ENCODE results near the gene RFX3. TPM values are rescaled to one million over a fixed set of nuclear protein-coding genes. Genes with fewer than 3 reads are reported as not detected.

The RFX3 gene
- total RNA-seq, 6 donors from 2014 or later = 7.3 to 32.0 (median 19.9) TPM

- ATAC-seq (ENCODE audit: low FRiP score in 2 of 2) (peak in 1 of 2 donors; percentile 67), DNase-seq (no peak)
- WGBS, 2 donors = 74 to 79% methylated on average over 2 of the region's 2 CpGs
Measured at GRCh38 chr9:3398232-3398648, 127.6 kb downstream of the RFX3 start.

GRCh38 chr9:3397766-3398165 is 128.0 kb downstream of the RFX3 start:
- 74 to 86% methylated on average over 2 of the region's 2 CpGs for WGBS, 2 donors
- Histone ChIP-seq H3K27ac (peak overlapping the region in 2 of 4 donors; percentile 4 to 42), H3K36me3 (peaks cover 0 to 4% (median 0%) of the 10 kb centered on the region in 4 donors), H3K4me1 (no peaks in the 10 kb centered on the region), H3K9me3 (no peaks in the 10 kb centered on the region), H3K4me3 (no peak overlapping the region), H3K27me3 (no peaks in the 10 kb centered on the region)
- no peak for DNase-seq
- no peak for TF ChIP-seq POLR2AphosphoS5 (IDR thresholded peaks at IDR 0.05)
- no peak for TF ChIP-seq CTCF (IDR thresholded peaks at IDR 0.05)
- ATAC-seq (ENCODE audit: low FRiP score in 2 of 2) = peak in 1 of 2 donors; percentile 41

More at GRCh38 chr9:3398232-3398648, 127.6 kb downstream of the RFX3 start:
- Histone ChIP-seq H3K4me3 (no peak overlapping the region), H3K4me1 (no peaks in the 10 kb centered on the region), H3K9me3 (no peaks in the 10 kb centered on the region), H3K27me3 (no peaks in the 10 kb centered on the region), H3K27ac (peak overlapping the region in 2 of 4 donors; percentile 4 to 42), H3K36me3 (peaks cover 0 to 4% (median 0%) of the 10 kb centered on the region in 4 donors)
- TF ChIP-seq POLR2A (IDR thresholded peaks at IDR 0.05) (no peak), POLR2AphosphoS5 (IDR thresholded peaks at IDR 0.05) (no peak), EP300 (IDR thresholded peaks at IDR 0.05) (no peak), CTCF (IDR thresholded peaks at IDR 0.05) (no peak)

GRCh38 chr9:3391414-3391813 is 134.4 kb downstream of the RFX3 start:
- WGBS, 2 donors = 90 to 93% methylated on average over 2 of the region's 2 CpGs
- Histone ChIP-seq H3K36me3 (peaks cover 0 to 4% (median 0%) of the 10 kb centered on the region in 4 donors), H3K9me3 (no peaks in the 10 kb centered on the region), H3K27ac (no peak overlapping the region), H3K4me3 (no peak overlapping the region), H3K27me3 (no peaks in the 10 kb centered on the region), H3K4me1 (no peaks in the 10 kb centered on the region)
- TF ChIP-seq POLR2A (IDR thresholded peaks at IDR 0.05) (no peak), EP300 (IDR thresholded peaks at IDR 0.05) (no peak), CTCF (IDR thresholded peaks at IDR 0.05) (no peak), POLR2AphosphoS5 (IDR thresholded peaks at IDR 0.05) (no peak)
- ATAC-seq (ENCODE audit: low FRiP score in 2 of 2) = no peak
- no peak for DNase-seq

- Histone ChIP-seq H3K4me3 (no peak overlapping the region), H3K36me3 (no peaks in the 10 kb centered on the region), H3K27me3 (no peaks in the 10 kb centered on the region), H3K9me3 (no peaks in the 10 kb centered on the region), H3K4me1 (no peaks in the 10 kb centered on the region), H3K27ac (no peak overlapping the region)
- WGBS, 2 donors = 80 to 94% methylated on average over 1 of the region's 1 CpG
- TF ChIP-seq POLR2AphosphoS5 (IDR thresholded peaks at IDR 0.05) (no peak), POLR2A (IDR thresholded peaks at IDR 0.05) (no peak), EP300 (IDR thresholded peaks at IDR 0.05) (no peak), CTCF (IDR thresholded peaks at IDR 0.05) (no peak)
- DNase-seq (no peak), ATAC-seq (ENCODE audit: low FRiP score in 2 of 2) (no peak)
Measured at GRCh38 chr9:3386753-3387152, 139.0 kb downstream of the RFX3 start.

- Histone ChIP-seq H3K27me3 (no peaks in the 10 kb centered on the region), H3K4me3 (no peak overlapping the region), H3K27ac (no peak overlapping the region), H3K4me1 (no peaks in the 10 kb centered on the region), H3K9me3 (no peaks in the 10 kb centered on the region), H3K36me3 (no peaks in the 10 kb centered on the region)
- DNase-seq (no peak), ATAC-seq (ENCODE audit: low FRiP score in 2 of 2) (no peak)
- TF ChIP-seq CTCF (IDR thresholded peaks at IDR 0.05) (no peak), POLR2A (IDR thresholded peaks at IDR 0.05) (no peak), EP300 (IDR thresholded peaks at IDR 0.05) (no peak), POLR2AphosphoS5 (IDR thresholded peaks at IDR 0.05) (no peak)
- 66 to 87% methylated on average over 1 of the region's 1 CpG for WGBS, 2 donors
Measured at GRCh38 chr9:3385871-3386270, 139.9 kb downstream of the RFX3 start.
